Activated CD4-positive, alpha-beta memory T cell treated with anti-CD3 and anti-CD28 coated beads, Interleukin-2, amount 10 ng/mL, durations not matched to agents 7 days and 5 days (primary cell): Measurements from ENCODE around the gene CRTC1. TPM values are rescaled to one million over a fixed set of nuclear protein-coding genes. Genes with fewer than 3 reads are reported as not detected.

Source experiments
- CTCF ChIA-PET: fragments of 350-600 bp; sonication (Branson Sonifier 250); formaldehyde crosslinking; loops from one replicate; lab custom pipeline; 2021; ENCODE audit warnings: antibody characterized with exemption, inconsistent platforms; lab: Charles Lee
- POLR2A ChIA-PET: fragments of 350-600 bp; sonication (Branson Sonifier 250); formaldehyde crosslinking; loops from one replicate; lab custom pipeline; 2021; ENCODE audit warnings: antibody characterized with exemption; lab: Charles Lee
- DNase-seq: peaks from one replicate; pipeline ENCODE4 v3.0.0-alpha.2; 2020
- H3K27ac Mint-ChIP-seq: one replicate; pipeline ENCODE4 v1.8.0; 2021; ENCODE audit warnings: mild to moderate bottlenecking, mixed read lengths
- H3K27me3 Mint-ChIP-seq: one replicate; pipeline ENCODE4 v1.8.0; 2021; ENCODE audit warnings: mixed read lengths
- H3K36me3 Mint-ChIP-seq: one replicate; pipeline ENCODE4 v1.8.0; 2021; ENCODE audit warnings: low read depth, mixed read lengths
- H3K4me1 Mint-ChIP-seq: one replicate; pipeline ENCODE4 v1.8.0; 2021; ENCODE audit warnings: mixed read lengths
- H3K4me3 Mint-ChIP-seq: one replicate; pipeline ENCODE4 v1.8.0; 2021; ENCODE audit warnings: mild to moderate bottlenecking, mixed read lengths
- H3K9me3 Mint-ChIP-seq: one replicate; pipeline ENCODE4 v1.8.0; 2021; ENCODE audit warnings: mixed read lengths
- total RNA-seq, 2 experiments: library from RNA; stranded (reverse); gene quantifications; one replicate each; pipeline ENCODE4 v1.2.3, GENCODE V29; 2021

Gene CRTC1
- total RNA-seq, 2 experiments from 2014 or later, result 5.3 TPM

GRCh38 chr19:18657590-18658365 lies 25.7 kb upstream of the CRTC1 start:
- H3K36me3 Mint-ChIP-seq, result no peaks in the 10 kb centered on the region
- H3K4me1 Mint-ChIP-seq, result peaks cover 2% of the 10 kb centered on the region
- no peak overlapping the region for H3K4me3 Mint-ChIP-seq
- no peak overlapping the region for H3K27ac Mint-ChIP-seq
- no peaks in the 10 kb centered on the region for H3K27me3 Mint-ChIP-seq
- H3K9me3 Mint-ChIP-seq, result no peaks in the 10 kb centered on the region
- DNase-seq, result no peak
- CTCF ChIA-PET, result no interaction called here
- POLR2A ChIA-PET, result no interaction called here

DNA sequence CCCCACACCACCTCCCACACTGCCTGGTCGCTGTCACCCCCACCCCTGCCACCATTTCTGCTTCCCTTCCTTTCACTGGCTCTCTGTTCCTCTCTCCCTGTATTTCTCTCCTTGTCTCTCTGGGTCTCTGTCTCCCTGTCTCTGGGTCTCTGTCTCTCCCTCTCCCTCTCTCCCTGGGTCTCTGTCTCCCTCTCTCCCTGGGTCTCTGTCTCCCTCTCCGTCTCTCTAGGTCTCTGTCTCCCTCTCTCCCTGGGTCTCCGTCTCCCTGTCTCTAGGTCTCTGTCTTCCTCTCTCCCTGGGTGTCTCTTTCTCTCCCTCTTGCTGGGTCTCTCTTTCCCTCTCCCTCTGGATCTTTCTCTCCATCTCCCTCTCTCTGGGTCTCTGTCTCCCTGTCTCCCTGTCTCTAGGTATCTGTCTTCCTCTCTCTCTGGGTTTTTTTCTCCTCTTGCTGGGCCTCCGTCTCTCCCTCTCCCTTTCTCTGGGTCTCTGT lies 25.1 kb upstream of the CRTC1 start:
- ChIA-PET CTCF (no interaction called here), POLR2A (no interaction called here)
- Mint-ChIP-seq H3K27me3 (no peaks in the 10 kb centered on the region), H3K27ac (no peak overlapping the region), H3K4me1 (peaks cover 2% of the 10 kb centered on the region), H3K36me3 (no peaks in the 10 kb centered on the region), H3K4me3 (no peak overlapping the region), H3K9me3 (no peaks in the 10 kb centered on the region)
- no peak for DNase-seq

GRCh38 chr19:18659281-18660050 lies 24.0 kb upstream of the CRTC1 start:
- H3K27me3 Mint-ChIP-seq, result no peaks in the 10 kb centered on the region
- DNase-seq, result no peak

GRCh38 chr19:18660051-18660910 lies 23.2 kb upstream of the CRTC1 start:
- H3K4me3 Mint-ChIP-seq, result no peak overlapping the region
- no peaks in the 10 kb centered on the region for H3K9me3 Mint-ChIP-seq
- DNase-seq, result no peak
- POLR2A ChIA-PET, result no interaction called here
- H3K36me3 Mint-ChIP-seq, result no peaks in the 10 kb centered on the region
- H3K27me3 Mint-ChIP-seq, result no peaks in the 10 kb centered on the region
- CTCF ChIA-PET, result no interaction called here
- peaks cover 8% of the 10 kb centered on the region for H3K4me1 Mint-ChIP-seq
- no peak overlapping the region for H3K27ac Mint-ChIP-seq

More at GRCh38 chr19:18659281-18660050, 24.0 kb upstream of the CRTC1 start:
- ChIA-PET POLR2A (no interaction called here), CTCF (no interaction called here)
- Mint-ChIP-seq H3K27ac (no peak overlapping the region), H3K4me1 (peaks cover 8% of the 10 kb centered on the region), H3K36me3 (no peaks in the 10 kb centered on the region), H3K9me3 (no peaks in the 10 kb centered on the region), H3K4me3 (no peak overlapping the region)

- no peaks in the 10 kb centered on the region for H3K9me3 Mint-ChIP-seq
- no peak overlapping the region for H3K4me3 Mint-ChIP-seq
- POLR2A ChIA-PET, result no interaction called here
- no peak overlapping the region for H3K27ac Mint-ChIP-seq
- no peaks in the 10 kb centered on the region for H3K36me3 Mint-ChIP-seq
- peaks cover 8% of the 10 kb centered on the region for H3K4me1 Mint-ChIP-seq
- CTCF ChIA-PET, result no interaction called here
- H3K27me3 Mint-ChIP-seq, result no peaks in the 10 kb centered on the region
- no peak for DNase-seq
Observed at GRCh38 chr19:18660939-18661670, 22.4 kb upstream of the CRTC1 start.

GRCh38 chr19:18662972-18663732 lies 20.3 kb upstream of the CRTC1 start:
- H3K27me3 Mint-ChIP-seq, result no peaks in the 10 kb centered on the region
- no peak overlapping the region for H3K4me3 Mint-ChIP-seq
- ChIA-PET CTCF (no interaction called here), POLR2A (no interaction called here)
- peaks cover 3% of the 10 kb centered on the region for H3K36me3 Mint-ChIP-seq
- DNase-seq, result no peak
- peaks cover 8% of the 10 kb centered on the region for H3K4me1 Mint-ChIP-seq
- no peaks in the 10 kb centered on the region for H3K9me3 Mint-ChIP-seq
- H3K27ac Mint-ChIP-seq, result no peak overlapping the region

DNA sequence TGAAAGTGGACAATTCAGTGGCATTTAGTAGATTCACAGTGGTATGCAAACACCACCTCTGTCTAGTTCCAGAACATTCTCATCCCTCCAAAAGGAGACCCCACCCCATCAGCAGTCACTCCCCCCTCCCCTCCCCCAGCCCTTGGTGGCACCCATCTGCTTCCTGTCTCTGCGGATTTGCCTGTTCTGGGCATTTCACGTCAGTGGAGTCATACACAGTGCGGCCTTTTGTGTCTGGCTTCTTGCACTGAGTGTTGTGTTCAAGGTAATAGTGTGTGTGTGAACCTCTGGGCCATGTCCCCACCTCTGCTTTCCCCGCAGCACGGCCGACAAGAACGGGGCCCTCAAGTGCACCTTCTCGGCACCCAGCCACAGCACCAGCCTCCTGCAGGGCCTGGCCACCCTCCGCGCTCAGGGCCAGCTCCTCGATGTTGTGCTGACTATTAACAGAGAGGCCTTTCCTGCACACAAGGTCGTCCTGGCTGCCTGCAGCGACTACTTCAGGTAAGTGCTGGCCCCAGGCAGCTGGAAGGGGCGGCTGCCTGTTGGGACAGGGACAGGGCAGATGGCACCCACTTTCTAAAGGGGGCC lies 19.4 kb upstream of the CRTC1 start:
- no peak overlapping the region for H3K27ac Mint-ChIP-seq
- H3K9me3 Mint-ChIP-seq, result no peaks in the 10 kb centered on the region
- POLR2A ChIA-PET, result interaction anchor here (0.5 kb wide), 1 partner anchor 9 kb away, joined by 3 read pairs; no protein-coding TSS in a partner anchor
- no peak for DNase-seq
- CTCF ChIA-PET, result interaction anchor here (0.5 kb wide), 1 partner anchor 70 kb away, joined by 4 read pairs; no protein-coding TSS in a partner anchor
- peaks cover 8% of the 10 kb centered on the region for H3K4me1 Mint-ChIP-seq
- H3K36me3 Mint-ChIP-seq, result peaks cover 3% of the 10 kb centered on the region
- no peak overlapping the region for H3K4me3 Mint-ChIP-seq
- H3K27me3 Mint-ChIP-seq, result no peaks in the 10 kb centered on the region

DNA sequence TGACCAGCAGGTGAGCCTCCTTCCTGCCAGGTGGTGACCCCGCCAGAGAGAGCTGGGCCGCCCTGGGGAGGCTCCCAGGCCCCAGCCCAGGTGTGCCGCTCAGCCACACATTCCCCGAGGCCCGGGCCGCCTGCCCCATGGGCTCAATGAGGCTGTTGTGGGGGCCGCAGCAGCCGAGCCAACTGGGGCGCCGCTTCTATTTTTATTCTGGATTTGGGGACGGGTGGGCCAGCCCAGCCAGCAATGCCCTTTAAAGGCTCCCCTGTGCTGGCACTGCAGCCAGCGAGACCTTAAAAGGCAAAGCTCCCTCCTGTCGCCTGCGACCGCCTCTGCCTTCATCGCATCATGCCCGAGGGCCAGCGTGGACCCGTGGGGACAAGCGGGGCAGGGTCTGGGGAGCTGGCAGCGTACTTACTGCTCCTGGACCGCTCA lies 17.7 kb upstream of the CRTC1 start:
- Mint-ChIP-seq H3K27me3 (no peaks in the 10 kb centered on the region), H3K9me3 (no peaks in the 10 kb centered on the region), H3K4me3 (no peak overlapping the region), H3K27ac (no peak overlapping the region), H3K36me3 (peaks cover 10% of the 10 kb centered on the region), H3K4me1 (peaks cover 8% of the 10 kb centered on the region)
- ChIA-PET POLR2A (no interaction called here), CTCF (no interaction called here)
- DNase-seq, result no peak

GRCh38 chr19:18666317-18666716 lies 17.2 kb upstream of the CRTC1 start:
- DNase-seq, result no peak
- Mint-ChIP-seq H3K4me1 (peaks cover 7% of the 10 kb centered on the region), H3K27me3 (no peaks in the 10 kb centered on the region), H3K36me3 (peaks cover 10% of the 10 kb centered on the region), H3K4me3 (no peak overlapping the region), H3K9me3 (no peaks in the 10 kb centered on the region), H3K27ac (no peak overlapping the region)
- CTCF ChIA-PET, result interaction anchor here (0.9 kb wide), 1 partner anchor 181 kb away, joined by 3 read pairs; no protein-coding TSS in a partner anchor
- POLR2A ChIA-PET, result no interaction called here

DNA sequence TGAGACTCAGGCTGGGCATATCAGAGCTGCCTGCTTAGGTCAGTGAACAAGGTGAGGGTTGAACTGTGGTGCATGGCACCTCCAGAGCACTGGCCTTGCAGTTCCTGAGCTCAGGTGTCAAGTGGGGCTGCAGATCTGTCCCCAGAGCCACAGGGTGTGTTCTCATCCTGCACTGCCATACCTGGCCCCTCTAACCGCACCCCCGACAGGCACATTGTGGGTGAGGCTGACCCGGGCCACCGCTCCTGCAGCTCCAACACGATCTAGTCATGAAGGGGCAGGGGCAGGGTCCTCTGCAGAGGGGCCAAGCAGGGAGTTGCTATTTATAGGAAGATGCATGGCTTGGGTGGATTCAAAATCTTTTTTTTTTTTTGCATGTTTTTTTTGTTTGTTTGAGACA lies 16.7 kb upstream of the CRTC1 start:
- H3K36me3 Mint-ChIP-seq, result peaks cover 10% of the 10 kb centered on the region
- H3K4me1 Mint-ChIP-seq, result peaks cover 6% of the 10 kb centered on the region
- no peaks in the 10 kb centered on the region for H3K9me3 Mint-ChIP-seq
- POLR2A ChIA-PET, result no interaction called here
- DNase-seq, result no peak
- H3K27me3 Mint-ChIP-seq, result no peaks in the 10 kb centered on the region
- H3K27ac Mint-ChIP-seq, result no peak overlapping the region
- H3K4me3 Mint-ChIP-seq, result no peak overlapping the region
- CTCF ChIA-PET, result interaction anchor here (0.9 kb wide), 1 partner anchor 180 kb away, joined by 3 read pairs; no protein-coding TSS in a partner anchor

- H3K27ac Mint-ChIP-seq, result no peak overlapping the region
- CTCF ChIA-PET, result no interaction called here
- H3K27me3 Mint-ChIP-seq, result no peaks in the 10 kb centered on the region
- H3K4me3 Mint-ChIP-seq, result no peak overlapping the region
- no peak for DNase-seq
- peaks cover 10% of the 10 kb centered on the region for H3K36me3 Mint-ChIP-seq
- H3K4me1 Mint-ChIP-seq, result peaks cover 6% of the 10 kb centered on the region
- no peaks in the 10 kb centered on the region for H3K9me3 Mint-ChIP-seq
- POLR2A ChIA-PET, result no interaction called here
Observed at GRCh38 chr19:18667531-18668251, 15.8 kb upstream of the CRTC1 start.
